ENCODE results near the gene CIROP. TPM values are rescaled to one million over a fixed set of nuclear protein-coding genes. Genes with fewer than 3 reads are reported as not detected.

The CIROP gene
- total and polyA plus RNA-seq, 4 donors: not detected

GRCh38 chr14:23149745-23150144, 45.0 kb upstream of the CIROP start:
- H3K36me3 ChIP-seq (ENCODE audit: control insufficient read depth in 4 of 4, insufficient read depth in 3 of 4, low read depth in 1 of 4, low read length in 3 of 4): no peaks in the 10 kb centered on the region
- DNase-seq (ENCODE audit: low spot score): no peak
- H3K27ac ChIP-seq (ENCODE audit: low read depth in 1 of 2, low read length in 2 of 2): no peak overlapping the region
- H3K9me3 ChIP-seq (ENCODE audit: control insufficient read depth in 4 of 4, low read length in 3 of 4): no peaks in the 10 kb centered on the region
- TF ChIP-seq NR2F2 (IDR thresholded peaks at IDR 0.05): no peak
- TF ChIP-seq HNF4A (conservative IDR thresholded peaks at IDR 0.05): no peak
- no peak for TF ChIP-seq CTCF (IDR thresholded peaks at IDR 0.05; ENCODE audit: low read depth, low read length, missing input control)
- TF ChIP-seq SP1 (IDR thresholded peaks at IDR 0.05): no peak
- no peak for TF ChIP-seq FOXA1 (IDR thresholded peaks at IDR 0.05)
- TF ChIP-seq TAF1 (conservative IDR thresholded peaks at IDR 0.05): no peak
- TF ChIP-seq RXRA (IDR thresholded peaks at IDR 0.05): no peak
- no peak for TF ChIP-seq REST (IDR thresholded peaks at IDR 0.05)
- no peak for TF ChIP-seq JUND (IDR thresholded peaks at IDR 0.05)
- TF ChIP-seq FOXA2 (IDR thresholded peaks at IDR 0.05): no peak
- TF ChIP-seq ZBTB33 (IDR thresholded peaks at IDR 0.05): no peak
- TF ChIP-seq RAD21 (IDR thresholded peaks at IDR 0.05): no peak
- TF ChIP-seq HNF4G (IDR thresholded peaks at IDR 0.05): no peak
- no peak for TF ChIP-seq GABPA (IDR thresholded peaks at IDR 0.05 in 1 of 2, conservative IDR thresholded peaks at IDR 0.05 in 1 of 2)
- TF ChIP-seq EGR1 (IDR thresholded peaks at IDR 0.05; ENCODE audit: low read depth in 2 of 2): no peak
- TF ChIP-seq MAX (IDR thresholded peaks at IDR 0.05): no peak
- no peak for TF ChIP-seq YY1 (IDR thresholded peaks at IDR 0.05)
- TF ChIP-seq ATF3 (IDR thresholded peaks at IDR 0.05): no peak
- H3K9ac ChIP-seq (ENCODE audit: low read depth in 1 of 2, low read length in 2 of 2): no peak overlapping the region
- no peaks in the 10 kb centered on the region for H3K4me1 ChIP-seq (ENCODE audit: control insufficient read depth in 4 of 4, insufficient read depth in 4 of 4, low read length in 3 of 4)
- H3K27me3 ChIP-seq (ENCODE audit: control insufficient read depth in 4 of 4, insufficient read depth in 4 of 4, low read length in 3 of 4): no peaks in the 10 kb centered on the region
- H3K4me3 ChIP-seq (ENCODE audit: low read depth in 1 of 3, low read length in 3 of 3): no peak overlapping the region
